Measurements from ENCODE around the gene TSPYL1. TPM values are rescaled to one million over a fixed set of nuclear protein-coding genes. Genes with fewer than 3 reads are reported as not detected.

Gene TSPYL1
- total and polyA plus RNA-seq, 8 donors: 2.9 to 77.1 (median 28.2) TPM

DNA sequence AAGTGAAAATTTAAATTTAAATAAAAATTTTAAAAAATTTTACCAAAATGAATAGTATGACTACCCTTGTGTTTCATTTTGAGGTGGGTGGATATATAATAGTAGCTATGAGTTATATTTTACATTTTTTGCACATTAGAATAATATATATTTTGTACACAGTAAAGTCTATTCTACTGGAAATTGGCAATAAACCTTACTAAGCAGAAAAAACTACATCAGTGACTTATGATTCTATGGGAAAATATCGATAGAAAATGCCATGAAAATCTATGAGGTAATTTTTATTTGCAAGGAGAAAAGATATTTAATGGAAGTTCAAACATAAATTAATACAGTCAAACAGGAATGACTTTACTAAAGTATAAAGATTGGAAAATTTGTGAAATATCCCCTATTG is 23.0 kb downstream of the TSPYL1 start:
- H3K9me3 ChIP-seq: no peaks in the 10 kb centered on the region
- H3K4me1 ChIP-seq: peaks cover 24 to 36% (median 31%) of the 10 kb centered on the region in 4 donors
- intact Hi-C loops (cut with DNase I; ENCODE audit: low total_unique reads): no loop called here
- TF ChIP-seq POLR2A (IDR thresholded peaks at IDR 0.05): no peak
- TF ChIP-seq, protein P1, sequence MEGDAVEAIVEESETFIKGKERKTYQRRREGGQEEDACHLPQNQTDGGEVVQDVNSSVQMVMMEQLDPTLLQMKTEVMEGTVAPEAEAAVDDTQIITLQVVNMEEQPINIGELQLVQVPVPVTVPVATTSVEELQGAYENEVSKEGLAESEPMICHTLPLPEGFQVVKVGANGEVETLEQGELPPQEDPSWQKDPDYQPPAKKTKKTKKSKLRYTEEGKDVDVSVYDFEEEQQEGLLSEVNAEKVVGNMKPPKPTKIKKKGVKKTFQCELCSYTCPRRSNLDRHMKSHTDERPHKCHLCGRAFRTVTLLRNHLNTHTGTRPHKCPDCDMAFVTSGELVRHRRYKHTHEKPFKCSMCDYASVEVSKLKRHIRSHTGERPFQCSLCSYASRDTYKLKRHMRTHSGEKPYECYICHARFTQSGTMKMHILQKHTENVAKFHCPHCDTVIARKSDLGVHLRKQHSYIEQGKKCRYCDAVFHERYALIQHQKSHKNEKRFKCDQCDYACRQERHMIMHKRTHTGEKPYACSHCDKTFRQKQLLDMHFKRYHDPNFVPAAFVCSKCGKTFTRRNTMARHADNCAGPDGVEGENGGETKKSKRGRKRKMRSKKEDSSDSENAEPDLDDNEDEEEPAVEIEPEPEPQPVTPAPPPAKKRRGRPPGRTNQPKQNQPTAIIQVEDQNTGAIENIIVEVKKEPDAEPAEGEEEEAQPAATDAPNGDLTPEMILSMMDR (IDR thresholded peaks at IDR 0.05): no peak
- TF ChIP-seq EP300 (IDR thresholded peaks at IDR 0.05): no peak
- no peaks in the 10 kb centered on the region for H3K27me3 ChIP-seq
- no peak for DNase-seq
- WGBS, 5 donors: 90 to 99% (median 94%) methylated on average over 1 of the region's 1 CpG
- peaks cover 0 to 4% (median 0%) of the 10 kb centered on the region in 4 donors for H3K36me3 ChIP-seq
- no peak overlapping the region for H3K27ac ChIP-seq
- no peak overlapping the region for H3K4me3 ChIP-seq

DNA sequence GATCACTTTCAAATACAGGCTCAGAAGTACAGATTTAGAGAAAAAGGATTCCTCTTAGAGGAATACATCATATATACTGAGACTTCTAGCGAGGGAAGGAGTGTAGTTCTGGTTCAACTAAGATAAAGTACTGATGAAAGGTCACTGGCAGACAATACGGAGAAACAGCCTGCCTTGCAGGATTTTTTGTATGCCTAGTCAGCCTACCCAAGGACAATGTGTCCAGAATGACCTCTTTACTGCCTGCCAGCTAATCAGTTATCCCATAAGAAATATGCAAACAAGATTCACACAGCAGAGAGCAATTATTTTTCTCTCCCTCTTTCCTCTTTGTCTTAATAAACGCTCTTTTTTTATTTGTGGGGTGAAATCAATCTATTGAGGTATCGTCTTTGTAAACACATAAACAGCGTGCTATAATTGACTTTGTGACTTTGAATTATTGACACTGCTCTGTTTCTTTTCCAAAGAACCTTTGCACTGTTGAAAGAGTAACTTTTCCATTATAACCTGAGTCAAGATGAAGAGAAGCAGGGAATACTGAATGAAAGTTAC is 24.4 kb downstream of the TSPYL1 start:
- Histone ChIP-seq H3K27me3 (no peaks in the 10 kb centered on the region), H3K36me3 (peaks cover 0 to 4% (median 0%) of the 10 kb centered on the region in 4 donors), H3K9me3 (no peaks in the 10 kb centered on the region), H3K4me3 (no peak overlapping the region), H3K4me1 (peaks cover 38 to 50% (median 45%) of the 10 kb centered on the region in 4 donors), H3K27ac (peak overlapping the region in 2 of 5 donors; percentile 9 to 93)
- peak in 1 of 2 donors; percentile 62 for DNase-seq
- TF ChIP-seq, protein P1 (IDR thresholded peaks at IDR 0.05): no peak
- peak in 1 of 3 donors; percentile 18 for TF ChIP-seq POLR2AphosphoS5 (IDR thresholded peaks at IDR 0.05)
- intact Hi-C loops (cut with DNase I; ENCODE audit: low total_unique reads): no loop called here
- 18 to 30% (median 24%) methylated on average over 5 of the region's 5 CpGs for WGBS, 5 donors

DNA sequence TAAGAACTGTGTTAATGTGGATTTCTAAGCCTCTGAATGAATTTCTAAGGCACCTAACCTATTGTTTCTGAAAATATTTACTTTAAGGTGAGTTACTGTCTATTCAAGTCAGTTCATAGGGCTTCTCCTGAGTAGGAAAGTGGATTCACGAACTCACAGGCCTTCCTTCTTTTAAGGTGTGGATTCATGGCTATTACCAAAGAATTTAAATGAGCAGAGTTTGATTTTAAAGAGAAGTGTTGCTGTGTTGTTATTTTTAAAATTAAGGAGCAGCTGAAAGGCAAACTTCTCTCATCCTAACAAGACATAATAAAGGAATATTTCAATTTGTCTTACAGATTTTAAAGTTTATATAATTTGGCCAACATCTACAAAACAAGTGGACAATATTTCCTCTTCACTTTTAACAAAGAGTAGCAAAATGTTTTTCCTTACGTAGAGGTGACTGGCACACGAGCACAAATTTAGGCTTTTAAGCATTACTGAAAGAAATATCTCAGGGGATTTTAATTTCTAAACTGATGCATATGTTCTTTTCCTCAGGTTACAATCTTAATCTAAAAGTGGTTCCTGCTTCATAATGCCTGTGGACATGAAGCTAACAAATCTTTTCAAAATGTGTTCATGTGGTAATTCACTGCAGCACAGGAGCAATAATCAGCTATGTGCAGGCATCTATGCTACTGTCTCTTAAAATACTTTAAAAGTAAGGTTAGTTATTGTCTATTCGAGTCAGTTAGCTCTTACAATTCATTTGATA is 25.3 kb downstream of the TSPYL1 start:
- peak in 1 of 2 donors; percentile 15 for DNase-seq
- TF ChIP-seq POLR2A (IDR thresholded peaks at IDR 0.05) (no peak), POLR2AphosphoS5 (IDR thresholded peaks at IDR 0.05) (no peak), EP300 (IDR thresholded peaks at IDR 0.05) (no peak)
- TF ChIP-seq, protein P1 (IDR thresholded peaks at IDR 0.05): no peak
- no peaks in the 10 kb centered on the region for H3K9me3 ChIP-seq
- H3K27me3 ChIP-seq: no peaks in the 10 kb centered on the region
- H3K4me1 ChIP-seq: peaks cover 40 to 58% (median 51%) of the 10 kb centered on the region in 4 donors
- H3K4me3 ChIP-seq: peak overlapping the region; percentile 84 to 98 (median 89)
- intact Hi-C loops (cut with DNase I; ENCODE audit: low total_unique reads): no loop called here
- peaks cover 0 to 4% (median 0%) of the 10 kb centered on the region in 4 donors for H3K36me3 ChIP-seq
- H3K27ac ChIP-seq: peak overlapping the region in 4 of 5 donors; percentile 86 to 93 (median 93)
- 11 to 19% (median 14%) methylated on average over 4 of the region's 4 CpGs for WGBS, 5 donors

DNA sequence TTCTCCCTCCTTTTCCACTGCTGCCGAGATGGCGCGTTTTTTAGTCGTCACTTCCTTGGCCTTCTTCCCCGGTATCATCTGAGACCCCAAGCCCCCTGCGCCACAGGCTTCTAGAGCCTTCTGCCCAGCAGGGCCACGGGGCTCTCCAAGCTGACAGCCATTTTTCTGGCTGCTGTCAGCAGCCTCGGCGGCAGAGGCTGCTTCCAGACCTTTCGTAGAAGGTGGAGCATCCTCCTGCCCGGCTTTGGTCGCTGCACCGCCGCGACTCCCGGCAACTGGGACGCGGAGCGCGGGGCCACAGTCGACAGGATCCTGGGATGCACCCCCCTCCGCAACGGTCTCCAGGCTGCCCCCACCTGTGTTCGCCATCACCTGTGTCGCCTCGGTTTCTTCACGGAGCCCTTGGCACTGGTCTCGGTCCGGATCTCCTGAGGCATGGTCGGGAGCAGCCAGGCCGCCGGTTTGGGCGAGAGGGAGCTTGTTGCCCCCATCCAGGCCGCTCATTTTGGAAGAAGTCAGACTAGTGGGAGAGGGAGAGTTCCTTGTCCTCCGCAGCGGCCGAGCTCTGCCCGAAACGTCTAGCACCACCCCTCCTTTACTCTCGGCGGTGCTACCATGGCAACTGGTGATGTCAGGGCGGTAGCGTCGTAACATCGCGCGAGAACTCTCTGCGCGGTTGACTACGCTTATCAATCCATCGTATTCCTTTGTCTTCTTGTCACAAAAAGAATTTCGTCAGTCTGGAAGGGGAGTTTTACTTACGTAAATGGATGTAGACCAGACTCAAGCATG is 26.0 kb downstream of the TSPYL1 start, which contains the start of gene TSPYL4:
Gene TSPYL4, minus strand, starts transcription at position 571 of the 792 bp plus-strand sequence. Its CDS starts 67 bp downstream, at position 504.
- H3K4me1 ChIP-seq: peaks cover 41 to 66% (median 53%) of the 10 kb centered on the region in 4 donors
- H3K9me3 ChIP-seq: no peaks in the 10 kb centered on the region
- WGBS, 5 donors: 0 to 1% (median 0%) methylated on average over 31 to 53 of the region's 53 CpGs
- DNase-seq: peak; percentile 94 to 99
- no peaks in the 10 kb centered on the region for H3K27me3 ChIP-seq
- peak within 1 kb of the TSS; percentile 86 to 93 (median 93) for H3K27ac ChIP-seq
- TF ChIP-seq, protein P1 (IDR thresholded peaks at IDR 0.05): no peak
- TF ChIP-seq POLR2A (IDR thresholded peaks at IDR 0.05): peak in 2 of 4 donors; percentile 77 to 83
- TF ChIP-seq POLR2AphosphoS5 (IDR thresholded peaks at IDR 0.05): peak; percentile 89 to 97 (median 93)
- H3K4me3 ChIP-seq: peak within 1 kb of the TSS; percentile 84 to 98 (median 89)
- H3K36me3 ChIP-seq: peaks cover 0 to under 1% (median 0%) of the 10 kb centered on the region in 4 donors
- intact Hi-C loops (cut with DNase I; ENCODE audit: low total_unique reads): no loop called here
